WERI-Rb-1 (cell line): ENCODE measurements around the gene ALDH9A1.
"Not testable (repeated sequence)": the region's sequence is repeated elsewhere in the genome, so short reads cannot be mapped to it uniquely, and the experiment has no call there.

Experiments
- DNase-seq: peaks from one replicate; pipeline ENCODE4 v3.0.0-alpha.2; 2020
- H3K27ac ChIP-seq: fragments of 250-450 bp; sonication (Bioruptor Pico); 2 replicates; pipeline ENCODE4 v1.5.1; 2020; ENCODE audit warnings: mild to moderate bottlenecking, moderate library complexity
- H3K27me3 ChIP-seq: fragments of 250-450 bp; sonication (Bioruptor Pico); 2 replicates; pipeline ENCODE4 v1.5.1; 2021; ENCODE audit warnings: mild to moderate bottlenecking, low read depth, moderate library complexity; ENCODE audit not compliant: insufficient read depth, severe bottlenecking
- H3K36me3 ChIP-seq: fragments of 250-450 bp; sonication (Bioruptor Pico); 2 replicates; pipeline ENCODE4 v1.5.1; 2020; ENCODE audit warnings: mild to moderate bottlenecking, moderate library complexity
- H3K4me3 ChIP-seq: 2 replicates; pipeline ENCODE4 v1.5.1; 2011; ENCODE audit warnings: low read depth, mild to moderate bottlenecking, control low read depth, low read length
- H3K9me3 ChIP-seq: fragments of 250-450 bp; sonication (Bioruptor Pico); 2 replicates; pipeline ENCODE4 v1.5.1; 2021; ENCODE audit warnings: mild to moderate bottlenecking, moderate library complexity; ENCODE audit not compliant: severe bottlenecking
- CTCF ChIP-seq: IDR thresholded peaks from 2 replicates; pipeline ENCODE4 v1.5.1; 2011; ENCODE audit warnings: low read depth, mild to moderate bottlenecking, control low read depth, inconsistent platforms, low read length

Gene ALDH9A1

GRCh38 chr1:165645654-165646366 is 52.6 kb downstream of the ALDH9A1 start:
- no peak overlapping the region for H3K4me3 ChIP-seq
- no peaks in the 10 kb centered on the region for H3K27me3 ChIP-seq
- DNase-seq: no peak
- TF ChIP-seq CTCF: no peak
- H3K36me3 ChIP-seq: peaks cover 7% of the 10 kb centered on the region
- H3K27ac ChIP-seq: no peak overlapping the region
- no peaks in the 10 kb centered on the region for H3K9me3 ChIP-seq

GRCh38 chr1:165644064-165644735 is 54.2 kb downstream of the ALDH9A1 start:
- Histone ChIP-seq H3K27ac (no peak overlapping the region), H3K36me3 (0 out of 2 replicates have a peak, but pooled peaks cover 3% of the 10 kb centered on the region), H3K4me3 (no peak overlapping the region), H3K9me3 (no peaks in the 10 kb centered on the region), H3K27me3 (no peaks in the 10 kb centered on the region)
- no peak for TF ChIP-seq CTCF
- DNase-seq: no peak

- Histone ChIP-seq H3K36me3 (peaks cover under 1% of the 10 kb centered on the region; the same call in 1 of the 2 replicates), H3K9me3 (no peaks in the 10 kb centered on the region), H3K4me3 (no peak overlapping the region), H3K27me3 (no peaks in the 10 kb centered on the region), H3K27ac (no peak overlapping the region)
- TF ChIP-seq CTCF: no peak
- DNase-seq: no peak
These were observed 57.0 kb downstream of the ALDH9A1 start for GRCh38 chr1:165641231-165641987.

- Histone ChIP-seq H3K36me3 (peaks cover 8% of the 10 kb centered on the region), H3K27ac (no peak overlapping the region), H3K27me3 (no peaks in the 10 kb centered on the region), H3K9me3 (no peaks in the 10 kb centered on the region), H3K4me3 (no peak overlapping the region)
- TF ChIP-seq CTCF: no peak
- DNase-seq: no peak
These were observed 58.3 kb downstream of the ALDH9A1 start for GRCh38 chr1:165639821-165640623.

GRCh38 chr1:165638211-165638610 is 60.2 kb downstream of the ALDH9A1 start:
- not testable (repeated sequence) for H3K36me3 ChIP-seq, DNase-seq, H3K4me3 ChIP-seq, H3K9me3 ChIP-seq, H3K27ac ChIP-seq, H3K27me3 ChIP-seq
